Neural crest cell (in vitro differentiated cells): Measurements from ENCODE around the gene NIPA2. TPM values are rescaled to one million over a fixed set of nuclear protein-coding genes. Genes with fewer than 3 reads are reported as not detected.
A peak's percentile ranks its signal among the peaks of the same experiment; 100 is the strongest.

Source experiments
- DNase-seq: peaks from one replicate; pipeline ENCODE4 v3.0.0; 2021; ENCODE audit warnings: low read depth, mixed read lengths, low spot score
- H3K27ac Mint-ChIP-seq: one replicate; pipeline ENCODE4 v1.8.0; 2021; ENCODE audit warnings: mild to moderate bottlenecking, mixed read lengths; ENCODE audit not compliant: unreplicated experiment
- H3K27me3 Mint-ChIP-seq: 2 replicates; pipeline ENCODE4 v1.8.0; 2021; ENCODE audit warnings: low read depth, mild to moderate bottlenecking, mixed read lengths
- H3K36me3 Mint-ChIP-seq: 2 replicates; pipeline ENCODE4 v1.8.0; 2021; ENCODE audit warnings: low read depth, mild to moderate bottlenecking, mixed read lengths
- H3K4me1 Mint-ChIP-seq: 2 replicates; pipeline ENCODE4 v1.8.0; 2021; ENCODE audit warnings: mixed read lengths
- H3K4me3 Mint-ChIP-seq: one replicate; pipeline ENCODE4 v1.8.0; 2021; ENCODE audit warnings: mild to moderate bottlenecking, mixed read lengths
- H3K9me3 Mint-ChIP-seq: 2 replicates; pipeline ENCODE4 v1.8.0; 2021; ENCODE audit warnings: mixed read lengths
- CTCF ChIP-seq: fragments of 200-600 bp; sonication (generic); conservative IDR thresholded peaks from 2 replicates; pipeline ENCODE4 v1.5.0; 2021; ENCODE audit warnings: antibody characterized with exemption, mild to moderate bottlenecking
- total RNA-seq: library from RNA; stranded (reverse); gene quantifications from 2 replicates; pipeline ENCODE4 v1.2.1, GENCODE V29; 2021

NIPA2 gene
- total RNA-seq, 1 donor from 2014 or later, result 49.9 TPM

GRCh38 chr15:22883196-22883595 is 44.7 kb downstream of the NIPA2 start:
- peaks cover 3% of the 10 kb centered on the region for H3K36me3 Mint-ChIP-seq
- no peaks in the 10 kb centered on the region for H3K27me3 Mint-ChIP-seq
- TF ChIP-seq CTCF, result no peak

GRCh38 chr15:22884344-22884743 is 45.9 kb downstream of the NIPA2 start:
- no peak for DNase-seq
- no peaks in the 10 kb centered on the region for H3K4me1 Mint-ChIP-seq
- no peak overlapping the region for H3K4me3 Mint-ChIP-seq
- peak; percentile 14 for TF ChIP-seq CTCF
- H3K36me3 Mint-ChIP-seq, result peaks cover 3% of the 10 kb centered on the region
- H3K27me3 Mint-ChIP-seq, result no peaks in the 10 kb centered on the region
- no peak overlapping the region for H3K27ac Mint-ChIP-seq
- no peaks in the 10 kb centered on the region for H3K9me3 Mint-ChIP-seq

More at GRCh38 chr15:22883196-22883595, 44.7 kb downstream of the NIPA2 start:
- H3K4me3 Mint-ChIP-seq, result no peak overlapping the region
- H3K9me3 Mint-ChIP-seq, result no peaks in the 10 kb centered on the region
- no peaks in the 10 kb centered on the region for H3K4me1 Mint-ChIP-seq
- H3K27ac Mint-ChIP-seq, result no peak overlapping the region
- no peak for DNase-seq

DNA sequence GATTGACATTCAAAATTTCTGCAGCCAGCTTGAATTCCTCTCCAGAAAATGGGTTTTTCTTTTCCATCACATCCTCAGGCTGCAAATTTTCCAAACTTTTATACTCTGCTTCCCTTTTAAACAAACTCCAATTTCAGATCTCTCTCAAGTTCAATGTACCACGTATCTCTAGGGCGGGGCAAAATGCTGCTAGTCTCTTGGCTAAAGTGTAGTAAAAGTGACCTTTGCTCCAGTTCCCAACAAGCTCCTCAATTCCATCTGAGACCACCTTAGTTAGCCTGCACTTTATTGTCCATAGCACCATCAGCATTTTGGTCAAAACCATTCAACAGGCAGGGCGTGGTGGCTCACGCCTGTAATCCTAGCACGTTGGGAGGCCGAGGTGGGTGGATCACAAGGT is 46.7 kb downstream of the NIPA2 start:
- Mint-ChIP-seq H3K36me3 (peaks cover 3% of the 10 kb centered on the region), H3K27ac (no peak overlapping the region), H3K9me3 (no peaks in the 10 kb centered on the region)

GRCh38 chr15:22887157-22887951 is 48.9 kb downstream of the NIPA2 start:
- Mint-ChIP-seq H3K36me3 (peaks cover 6% of the 10 kb centered on the region), H3K4me3 (no peak overlapping the region), H3K4me1 (no peaks in the 10 kb centered on the region), H3K9me3 (no peaks in the 10 kb centered on the region), H3K27me3 (no peaks in the 10 kb centered on the region), H3K27ac (no peak overlapping the region)
- no peak for DNase-seq
- no peak for TF ChIP-seq CTCF

More for the DNA sequence above, 46.7 kb downstream of the NIPA2 start:
- TF ChIP-seq CTCF, result no peak
- no peaks in the 10 kb centered on the region for H3K4me1 Mint-ChIP-seq
- no peaks in the 10 kb centered on the region for H3K27me3 Mint-ChIP-seq
- H3K4me3 Mint-ChIP-seq, result no peak overlapping the region
- no peak for DNase-seq

GRCh38 chr15:22888120-22888859 is 49.8 kb downstream of the NIPA2 start:
- Mint-ChIP-seq H3K4me1 (no peaks in the 10 kb centered on the region), H3K9me3 (no peaks in the 10 kb centered on the region), H3K36me3 (peaks cover 10% of the 10 kb centered on the region), H3K27me3 (no peaks in the 10 kb centered on the region), H3K27ac (no peak overlapping the region), H3K4me3 (no peak overlapping the region)
- DNase-seq, result no peak
- TF ChIP-seq CTCF, result no peak
